ENCODE results near the gene WDR45B. TPM values are rescaled to one million over a fixed set of nuclear protein-coding genes. Genes with fewer than 3 reads are reported as not detected.

The WDR45B gene
- polyA plus RNA-seq: 10 to 100 TPM; 34.3 to 65.5 (median 48.9) TPM

DNA sequence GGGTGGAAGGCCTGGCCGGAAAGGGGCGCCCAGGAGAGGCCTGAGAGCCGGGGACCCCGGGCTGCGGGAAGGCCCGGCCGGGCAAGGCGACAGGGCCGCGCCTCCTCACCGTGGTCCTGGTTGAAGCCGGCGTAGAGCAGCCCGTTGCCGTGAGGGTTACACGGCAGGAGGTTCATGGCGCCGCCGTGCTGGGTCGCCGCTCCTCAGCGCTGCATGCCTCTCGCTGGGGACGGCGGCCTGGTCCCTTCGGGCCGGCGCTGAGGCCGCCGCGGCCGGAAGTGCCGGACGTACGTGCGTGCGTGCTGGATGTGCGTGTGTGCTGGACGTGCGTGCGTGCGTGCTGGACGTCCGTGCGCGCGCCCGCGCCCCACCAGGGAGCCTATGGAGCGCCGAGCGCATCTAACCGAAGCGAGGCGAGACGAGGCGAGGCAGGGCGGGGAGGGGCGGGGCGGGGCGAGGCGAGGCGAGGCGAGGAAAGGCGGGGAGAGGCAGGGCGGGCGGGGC is at the start of gene WDR45B:
Gene WDR45B, minus strand, starts transcription at position 280 of the 504 bp plus-strand sequence. Its CDS starts 104 bp downstream, at position 176.
- H3K36me3 Mint-ChIP-seq: peaks cover 0 to 5% (median 0%) of the 10 kb centered on the region in 3 donors
- no peaks in the 10 kb centered on the region for H3K9me3 Mint-ChIP-seq
- peak within 1 kb of the TSS; percentile 73 to 89 (median 84) for H3K27ac Mint-ChIP-seq
- peaks cover 6 to 16% (median 6%) of the 10 kb centered on the region in 3 donors for H3K27me3 Mint-ChIP-seq (ENCODE audit: low read depth in 3 of 3)
- DNase-seq: peak; percentile 90 to 93 (median 91)
- peaks cover 22 to 24% of the 10 kb centered on the region in 2 donors for H3K4me1 Mint-ChIP-seq
- H3K4me3 Mint-ChIP-seq: peak within 1 kb of the TSS; percentile 79 to 87 (median 79)

- Mint-ChIP-seq H3K36me3 (peaks cover 6 to 12% (median 7%) of the 10 kb centered on the region in 3 donors), H3K4me1 (peaks cover 6 to 11% of the 10 kb centered on the region in 2 donors), H3K4me3 (peak overlapping the region in 2 of 5 donors; percentile 27 to 55), H3K27me3 (ENCODE audit: low read depth in 3 of 3) (peaks cover 4 to 6% (median 6%) of the 10 kb centered on the region in 3 donors), H3K27ac (no peak overlapping the region), H3K9me3 (peaks cover 0 to 8% (median 3%) of the 10 kb centered on the region in 6 donors)
- DNase-seq: no peak
These were observed 49.5 kb upstream of the WDR45B start for GRCh38 chr17:82697808-82698064.

- H3K36me3 Mint-ChIP-seq: peaks cover 6 to 12% (median 7%) of the 10 kb centered on the region in 3 donors
- DNase-seq: peak in 1 of 3 donors; percentile 5
- peaks cover 0 to 8% (median 3%) of the 10 kb centered on the region in 6 donors for H3K9me3 Mint-ChIP-seq
- H3K27ac Mint-ChIP-seq: no peak overlapping the region
- H3K27me3 Mint-ChIP-seq (ENCODE audit: low read depth in 3 of 3): peaks cover 2 to 6% (median 6%) of the 10 kb centered on the region in 3 donors
- H3K4me3 Mint-ChIP-seq: peak overlapping the region; percentile 18 to 55 (median 46)
- H3K4me1 Mint-ChIP-seq: peaks cover 6 to 11% of the 10 kb centered on the region in 2 donors
These were observed 48.9 kb upstream of the WDR45B start for GRCh38 chr17:82696916-82697807.

GRCh38 chr17:82696259-82696658 is 48.0 kb upstream of the WDR45B start:
- H3K27ac Mint-ChIP-seq: peak overlapping the region in 1 of 6 donors; percentile 40
- peak overlapping the region in 4 of 5 donors; percentile 33 to 61 (median 40) for H3K4me3 Mint-ChIP-seq

DNA sequence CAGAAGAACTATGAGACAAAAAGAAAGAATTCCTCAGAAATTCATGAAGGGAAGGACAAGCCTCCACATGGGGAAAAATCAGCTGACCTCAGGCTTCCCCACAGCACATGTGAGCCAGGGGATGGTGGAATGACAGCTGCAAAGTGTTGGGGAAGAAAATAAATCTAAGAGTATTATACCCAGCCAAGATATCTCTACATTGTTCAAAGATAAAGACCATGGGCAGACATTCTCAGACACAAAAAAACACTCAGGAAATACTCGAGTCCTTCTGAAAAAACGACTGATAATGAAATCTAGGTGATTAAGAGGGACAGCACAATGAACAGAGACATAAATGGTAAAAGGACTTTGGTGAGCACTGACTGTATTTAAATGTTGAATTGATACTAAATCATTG is 46.4 kb upstream of the WDR45B start:
- Mint-ChIP-seq H3K27ac (no peak overlapping the region), H3K4me1 (peaks cover 6 to 11% of the 10 kb centered on the region in 2 donors), H3K27me3 (ENCODE audit: low read depth in 3 of 3) (peaks cover 2 to 6% (median 6%) of the 10 kb centered on the region in 3 donors), H3K4me3 (peak overlapping the region in 3 of 5 donors; percentile 2 to 35 (median 5)), H3K9me3 (peaks cover 0 to 8% (median 3%) of the 10 kb centered on the region in 6 donors), H3K36me3 (peaks cover 7 to 16% (median 10%) of the 10 kb centered on the region in 3 donors)
- DNase-seq: no peak

More at GRCh38 chr17:82696259-82696658, 48.0 kb upstream of the WDR45B start:
- Mint-ChIP-seq H3K27me3 (ENCODE audit: low read depth in 3 of 3) (peaks cover 2 to 6% (median 6%) of the 10 kb centered on the region in 3 donors), H3K4me1 (peaks cover 6 to 11% of the 10 kb centered on the region in 2 donors), H3K9me3 (peaks cover 0 to 8% (median 3%) of the 10 kb centered on the region in 6 donors), H3K36me3 (peaks cover 6 to 12% (median 7%) of the 10 kb centered on the region in 3 donors)
- DNase-seq: no peak

DNA sequence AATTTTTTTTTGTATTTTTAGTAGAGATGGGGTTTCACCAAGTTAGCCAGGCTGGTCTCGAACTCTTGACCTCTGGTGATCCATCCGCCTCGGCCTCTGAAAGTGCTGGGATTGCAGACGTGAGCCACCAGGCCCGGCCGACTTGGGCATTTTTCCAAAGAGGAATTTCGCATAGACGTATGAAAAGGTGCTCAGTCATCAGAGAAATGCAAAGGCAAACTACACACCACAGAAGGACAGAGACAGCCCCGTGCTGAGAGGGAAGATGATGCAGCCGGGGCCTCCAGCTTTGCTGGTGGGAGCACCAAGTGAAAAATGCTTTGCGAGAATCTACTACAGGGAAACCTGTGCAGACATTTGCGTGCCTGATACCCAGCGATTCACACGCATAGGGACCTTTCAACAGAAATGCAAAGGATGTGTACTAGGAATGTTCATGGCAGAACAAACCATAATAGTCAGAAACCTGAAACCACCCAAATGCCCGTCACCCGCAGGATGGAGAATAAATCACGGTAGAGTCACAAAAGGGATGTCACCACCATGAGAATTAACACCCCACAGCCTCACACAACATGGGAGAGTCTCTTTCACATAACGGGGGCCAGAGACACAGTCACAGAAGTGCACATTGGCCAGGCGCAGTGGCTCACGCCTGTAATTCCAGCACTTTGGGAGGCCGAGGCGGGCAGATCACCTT is 45.1 kb upstream of the WDR45B start:
- H3K4me3 Mint-ChIP-seq: no peak overlapping the region
- peaks cover 0 to 4% of the 10 kb centered on the region in 2 donors for H3K4me1 Mint-ChIP-seq

DNA sequence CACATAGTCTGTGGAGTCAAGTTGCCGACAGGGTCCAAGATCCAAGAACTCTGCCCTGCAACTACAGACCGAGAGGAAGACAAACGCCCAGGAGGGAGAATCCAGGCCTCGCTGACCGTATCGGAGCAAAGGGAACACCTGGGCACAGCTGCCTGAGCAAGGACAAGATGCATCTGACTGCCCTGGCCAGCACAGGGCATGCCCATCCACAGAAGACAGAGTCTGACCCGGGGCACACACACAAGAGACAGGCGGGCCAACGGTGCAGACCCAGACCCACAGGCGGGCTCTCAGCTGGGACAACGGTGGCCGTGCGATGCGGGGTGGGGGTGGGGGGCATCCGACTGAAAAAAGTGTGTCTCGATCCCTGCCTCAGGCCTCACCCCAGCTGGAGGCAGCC is 44.0 kb upstream of the WDR45B start:
- H3K27me3 Mint-ChIP-seq (ENCODE audit: low read depth in 3 of 3): peaks cover 0 to 3% (median 2%) of the 10 kb centered on the region in 3 donors
- H3K36me3 Mint-ChIP-seq: peaks cover 7 to 16% (median 10%) of the 10 kb centered on the region in 3 donors
- peaks cover 0 to 8% (median 3%) of the 10 kb centered on the region in 6 donors for H3K9me3 Mint-ChIP-seq
- H3K4me3 Mint-ChIP-seq: no peak overlapping the region
- no peak for DNase-seq
- peaks cover 0 to 3% of the 10 kb centered on the region in 2 donors for H3K4me1 Mint-ChIP-seq
- H3K27ac Mint-ChIP-seq: no peak overlapping the region

More for the DNA sequence above, 45.1 kb upstream of the WDR45B start:
- Mint-ChIP-seq H3K9me3 (peaks cover 0 to 8% (median 3%) of the 10 kb centered on the region in 6 donors), H3K27me3 (ENCODE audit: low read depth in 3 of 3) (peaks cover 0 to 3% (median 2%) of the 10 kb centered on the region in 3 donors), H3K27ac (no peak overlapping the region), H3K36me3 (peaks cover 7 to 16% (median 10%) of the 10 kb centered on the region in 3 donors)
- DNase-seq: no peak

DNA sequence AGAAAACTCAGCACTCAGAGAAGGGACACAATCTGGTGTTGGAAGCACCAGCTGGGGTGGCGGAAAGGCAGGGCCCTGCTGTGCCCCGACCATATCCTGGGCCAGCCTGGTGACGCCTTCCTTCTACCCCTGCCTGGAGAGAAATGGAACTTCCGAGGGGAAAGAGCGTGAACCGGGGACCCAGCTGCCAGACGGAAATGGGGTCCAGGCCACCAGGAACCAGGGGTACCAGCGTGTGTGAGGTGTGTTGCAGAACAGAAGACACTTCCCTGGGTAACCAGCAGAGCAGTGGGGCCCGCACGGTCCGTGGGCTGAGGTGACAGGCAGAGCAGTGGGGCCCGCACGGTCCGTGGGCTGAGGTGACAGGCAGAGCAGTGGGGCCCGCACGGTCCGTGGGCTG is 43.5 kb upstream of the WDR45B start:
- no peaks in the 10 kb centered on the region for H3K4me1 Mint-ChIP-seq
- peaks cover 0 to 3% (median 2%) of the 10 kb centered on the region in 3 donors for H3K27me3 Mint-ChIP-seq (ENCODE audit: low read depth in 3 of 3)
- H3K27ac Mint-ChIP-seq: no peak overlapping the region
- H3K36me3 Mint-ChIP-seq: peaks cover 7 to 16% (median 10%) of the 10 kb centered on the region in 3 donors
- no peak overlapping the region for H3K4me3 Mint-ChIP-seq
- peaks cover 0 to 8% (median 3%) of the 10 kb centered on the region in 6 donors for H3K9me3 Mint-ChIP-seq
- DNase-seq: no peak

DNA sequence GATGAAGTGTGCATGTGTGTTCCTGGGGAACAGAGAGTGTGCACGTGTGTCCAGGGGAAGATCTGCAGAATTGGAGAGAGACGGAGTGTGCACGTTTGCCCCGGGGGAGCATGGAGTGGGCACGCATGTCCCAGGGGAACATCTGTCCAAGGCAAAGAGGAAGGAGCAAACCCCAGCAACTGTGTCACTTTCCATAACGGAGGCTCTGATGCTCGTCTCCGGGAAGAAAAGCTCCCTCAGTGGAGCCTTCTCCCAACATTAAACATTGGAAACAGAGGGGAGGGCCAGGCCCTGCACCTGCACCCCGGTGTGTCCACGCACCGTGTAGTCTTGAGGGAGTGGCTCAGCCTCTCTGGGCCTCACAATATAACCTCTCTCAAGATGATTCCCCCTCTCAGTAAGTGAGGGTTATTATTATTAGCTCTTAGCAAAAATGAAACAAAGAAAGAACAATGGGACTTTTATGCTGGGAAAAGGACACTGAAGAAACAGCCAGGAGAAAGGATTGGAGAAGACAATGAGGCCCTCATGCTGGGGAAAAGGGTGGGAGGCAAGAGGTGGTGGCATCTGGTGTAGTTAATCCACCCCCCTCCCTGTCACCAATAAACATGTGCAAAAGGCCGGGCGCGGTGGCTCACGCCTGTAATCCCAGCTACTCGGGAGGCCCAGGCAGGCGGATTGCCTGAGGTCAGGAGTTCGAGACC is 42.7 kb upstream of the WDR45B start:
- Mint-ChIP-seq H3K4me3 (no peak overlapping the region), H3K27me3 (ENCODE audit: low read depth in 3 of 3) (peaks cover 0 to 3% (median 2%) of the 10 kb centered on the region in 3 donors), H3K27ac (no peak overlapping the region), H3K36me3 (peaks cover 7 to 16% (median 10%) of the 10 kb centered on the region in 3 donors), H3K9me3 (peaks cover 0 to 8% (median 3%) of the 10 kb centered on the region in 6 donors), H3K4me1 (no peaks in the 10 kb centered on the region)
- no peak for DNase-seq

DNA sequence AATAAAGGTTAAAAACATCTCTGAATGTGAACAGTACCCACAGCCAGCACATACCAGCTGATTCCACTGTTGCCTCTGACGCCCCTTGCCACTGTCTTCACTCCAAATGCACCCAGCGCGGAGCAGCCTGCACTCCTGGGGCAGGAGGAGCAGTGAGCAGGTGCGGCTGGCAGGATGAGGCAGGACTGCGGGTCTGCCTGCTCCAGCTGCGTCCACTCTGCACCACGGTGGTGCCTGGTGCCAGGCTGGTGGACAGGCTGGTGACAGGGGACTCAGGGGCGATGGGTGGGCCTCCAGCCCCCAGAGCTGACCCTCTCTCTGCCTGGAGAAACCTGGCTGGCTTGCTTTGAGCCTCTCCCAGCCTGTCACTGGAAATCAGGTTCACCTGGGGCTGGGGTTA is 40.8 kb upstream of the WDR45B start:
- Mint-ChIP-seq H3K27me3 (ENCODE audit: low read depth in 3 of 3) (peaks cover 0 to 2% (median 0%) of the 10 kb centered on the region in 3 donors), H3K36me3 (peaks cover 0 to 9% (median 4%) of the 10 kb centered on the region in 3 donors), H3K27ac (no peak overlapping the region), H3K9me3 (peaks cover 0 to 1% (median 0%) of the 10 kb centered on the region in 6 donors), H3K4me1 (no peaks in the 10 kb centered on the region), H3K4me3 (no peak overlapping the region)
- no peak for DNase-seq

DNA sequence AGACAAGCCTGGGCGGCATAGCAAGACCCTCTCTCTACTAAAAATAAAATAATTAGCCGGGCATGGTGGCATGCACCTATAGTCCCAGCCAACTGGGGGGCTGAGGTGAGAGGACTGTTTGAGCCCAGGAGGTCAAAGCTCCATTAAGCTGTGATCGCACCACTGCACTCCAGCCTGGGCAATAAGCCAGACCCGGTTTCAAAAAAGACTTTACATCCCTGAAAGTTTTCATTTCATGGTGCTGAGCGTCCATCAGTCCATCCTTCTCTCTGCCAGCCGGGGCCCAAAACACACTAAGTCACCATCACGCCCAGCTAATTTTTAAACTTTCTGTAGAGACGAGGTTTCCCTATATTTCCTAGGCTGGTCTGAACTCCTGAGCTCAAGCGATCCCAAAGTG is 39.6 kb upstream of the WDR45B start:
- H3K9me3 Mint-ChIP-seq: no peaks in the 10 kb centered on the region
- H3K4me3 Mint-ChIP-seq: no peak overlapping the region
- H3K27me3 Mint-ChIP-seq (ENCODE audit: low read depth in 3 of 3): no peaks in the 10 kb centered on the region
- H3K27ac Mint-ChIP-seq: no peak overlapping the region
- DNase-seq: no peak
- no peaks in the 10 kb centered on the region for H3K4me1 Mint-ChIP-seq
- peaks cover 0 to 4% (median 4%) of the 10 kb centered on the region in 3 donors for H3K36me3 Mint-ChIP-seq

GRCh38 chr17:82687375-82687861 is 39.2 kb upstream of the WDR45B start:
- no peak overlapping the region for H3K4me3 Mint-ChIP-seq
- DNase-seq: no peak
- H3K27me3 Mint-ChIP-seq (ENCODE audit: low read depth in 3 of 3): no peaks in the 10 kb centered on the region
- no peak overlapping the region for H3K27ac Mint-ChIP-seq
- H3K4me1 Mint-ChIP-seq: no peaks in the 10 kb centered on the region
- H3K9me3 Mint-ChIP-seq: no peaks in the 10 kb centered on the region
- H3K36me3 Mint-ChIP-seq: peaks cover under 1 to 6% (median 4%) of the 10 kb centered on the region in 3 donors

Measured in immature natural killer cell (primary cell).